HTR-8/SVneo (cell line): ENCODE measurements around the gene IL1RN.
A peak's percentile ranks its signal among the peaks of the same experiment; 100 is the strongest.

ENCODE experiments used
- DNase-seq: peaks from one replicate; pipeline ENCODE4 v3.0.0; 2011; ENCODE audit warnings: low spot score, mixed read lengths; ENCODE audit not compliant: insufficient read length
- FAIRE-seq: peaks from 2 replicates; lab custom pipeline; 2011; peaks lifted over from hg19 to GRCh38; lab: Jason Lieb, UNC

IL1RN gene

GRCh38 chr2:113124984-113125855 lies 2.2 kb upstream of the IL1RN start:
- no peak for FAIRE-seq

GRCh38 chr2:113127646-113128570 lies 510 bp downstream of the IL1RN start:
- DNase-seq (no peak), FAIRE-seq (no peak)

More at GRCh38 chr2:113124984-113125855, 2.2 kb upstream of the IL1RN start:
- no peak for DNase-seq

- FAIRE-seq: peak; percentile 4
- no peak for DNase-seq
These were observed 2.2 kb downstream of the IL1RN start for GRCh38 chr2:113129519-113130078.

- FAIRE-seq (peak; percentile 67), DNase-seq (no peak)
These were observed 4.2 kb downstream of the IL1RN start for GRCh38 chr2:113131352-113132185.

- no peak for FAIRE-seq
- DNase-seq: no peak
These were observed 5.1 kb downstream of the IL1RN start for GRCh38 chr2:113132414-113133021.

GRCh38 chr2:113133704-113134598 lies 6.6 kb downstream of the IL1RN start:
- FAIRE-seq (no peak), DNase-seq (no peak)

GRCh38 chr2:113134717-113135116 lies 7.3 kb downstream of the IL1RN start:
- FAIRE-seq: no peak
- no peak for DNase-seq

- DNase-seq: no peak
- FAIRE-seq: no peak
These were observed 7.9 kb downstream of the IL1RN start for GRCh38 chr2:113135317-113135716.

- FAIRE-seq: no peak
- peak; percentile 52 for DNase-seq
These were observed 9.7 kb downstream of the IL1RN start for GRCh38 chr2:113136828-113137775.

GRCh38 chr2:113137827-113138226 lies 10.4 kb downstream of the IL1RN start:
- no peak for FAIRE-seq

GRCh38 chr2:113138428-113139322 lies 11.3 kb downstream of the IL1RN start:
- FAIRE-seq (no peak), DNase-seq (peak; percentile 71)

More at GRCh38 chr2:113137827-113138226, 10.4 kb downstream of the IL1RN start:
- no peak for DNase-seq

- DNase-seq (no peak), FAIRE-seq (no peak)
These were observed 14.1 kb downstream of the IL1RN start for GRCh38 chr2:113141451-113141850.

- no peak for FAIRE-seq
- DNase-seq: no peak
These were observed 14.9 kb downstream of the IL1RN start for GRCh38 chr2:113142290-113142689.

- FAIRE-seq: no peak
These were observed 16.9 kb downstream of the IL1RN start for GRCh38 chr2:113144259-113144658.

GRCh38 chr2:113148606-113149552 lies 21.5 kb downstream of the IL1RN start:
- DNase-seq (no peak), FAIRE-seq (no peak)

More at GRCh38 chr2:113144259-113144658, 16.9 kb downstream of the IL1RN start:
- DNase-seq: no peak
